Stimulated activated effector memory CD8-positive, alpha-beta T cell treated with anti-CD3 and anti-CD28 coated beads, Interleukin-12 subunit alpha, Interleukin-12 subunit beta, amount 100 ng/mL, for 72 hours (primary cell): Measurements from ENCODE around the gene AKAP7.

ENCODE experiments used
- ATAC-seq: fragments of 150-1000 bp; cut with Tn5 transposase; 2 replicates; pipeline ENCODE4 v1.10.0; 2021
- DNase-seq, 2 donors: peaks; one replicate each; pipeline ENCODE4 v3.0.0; 2021 to 2022; ENCODE audit warnings: low spot score in 2 of 2
- H3K27ac Mint-ChIP-seq: one replicate; pipeline ENCODE4 v1.8.0; 2022; ENCODE audit warnings: mild to moderate bottlenecking, mixed read lengths
- H3K36me3 Mint-ChIP-seq: one replicate; pipeline ENCODE4 v1.8.0; 2022; ENCODE audit warnings: mild to moderate bottlenecking, mixed read lengths
- H3K4me1 Mint-ChIP-seq: one replicate; pipeline ENCODE4 v1.8.0; 2022; ENCODE audit warnings: mixed read lengths
- H3K4me3 Mint-ChIP-seq: one replicate; pipeline ENCODE4 v1.8.0; 2022; ENCODE audit warnings: mild to moderate bottlenecking, mixed read lengths
- H3K9me3 Mint-ChIP-seq: one replicate; pipeline ENCODE4 v1.8.0; 2022; ENCODE audit warnings: mixed read lengths

AKAP7 gene

GRCh38 chr6:131208787-131209186 is 73.5 kb downstream of the AKAP7 start:
- peaks cover 20% of the 10 kb centered on the region for H3K4me1 Mint-ChIP-seq
- ATAC-seq, result peak; percentile 39

GRCh38 chr6:131210469-131210868 is 75.2 kb downstream of the AKAP7 start:
- Mint-ChIP-seq H3K9me3 (no peaks in the 10 kb centered on the region), H3K27ac (no peak overlapping the region), H3K4me3 (no peak overlapping the region), H3K4me1 (peaks cover 19% of the 10 kb centered on the region), H3K36me3 (no peaks in the 10 kb centered on the region)
- DNase-seq, result no peak
- no peak for ATAC-seq

More at GRCh38 chr6:131208787-131209186, 73.5 kb downstream of the AKAP7 start:
- H3K4me3 Mint-ChIP-seq, result no peak overlapping the region
- DNase-seq, result no peak
- no peaks in the 10 kb centered on the region for H3K9me3 Mint-ChIP-seq
- H3K27ac Mint-ChIP-seq, result no peak overlapping the region
- H3K36me3 Mint-ChIP-seq, result no peaks in the 10 kb centered on the region

- Mint-ChIP-seq H3K27ac (no peak overlapping the region), H3K36me3 (no peaks in the 10 kb centered on the region)
Observed at GRCh38 chr6:131212024-131212423, 76.8 kb downstream of the AKAP7 start.

GRCh38 chr6:131212913-131213312 is 77.6 kb downstream of the AKAP7 start:
- DNase-seq, result no peak
- ATAC-seq, result no peak
- Mint-ChIP-seq H3K4me1 (peaks cover 19% of the 10 kb centered on the region), H3K9me3 (no peaks in the 10 kb centered on the region), H3K36me3 (no peaks in the 10 kb centered on the region), H3K4me3 (no peak overlapping the region), H3K27ac (no peak overlapping the region)

More at GRCh38 chr6:131212024-131212423, 76.8 kb downstream of the AKAP7 start:
- DNase-seq (no peak), ATAC-seq (no peak)
- Mint-ChIP-seq H3K9me3 (no peaks in the 10 kb centered on the region), H3K4me3 (no peak overlapping the region), H3K4me1 (peaks cover 19% of the 10 kb centered on the region)

- Mint-ChIP-seq H3K4me1 (peaks cover 19% of the 10 kb centered on the region), H3K36me3 (no peaks in the 10 kb centered on the region), H3K27ac (peak overlapping the region; percentile 54), H3K9me3 (no peaks in the 10 kb centered on the region), H3K4me3 (no peak overlapping the region)
- ATAC-seq (peak; percentile 60), DNase-seq (no peak)
Observed at GRCh38 chr6:131213501-131213990, 78.3 kb downstream of the AKAP7 start.

GRCh38 chr6:131215219-131215618 is 80.0 kb downstream of the AKAP7 start:
- Mint-ChIP-seq H3K27ac (no peak overlapping the region), H3K36me3 (no peaks in the 10 kb centered on the region), H3K4me1 (peaks cover 19% of the 10 kb centered on the region), H3K4me3 (no peak overlapping the region), H3K9me3 (no peaks in the 10 kb centered on the region)
- no peak for ATAC-seq
- no peak for DNase-seq

- Mint-ChIP-seq H3K36me3 (no peaks in the 10 kb centered on the region), H3K27ac (no peak overlapping the region), H3K4me1 (peaks cover 19% of the 10 kb centered on the region), H3K9me3 (no peaks in the 10 kb centered on the region), H3K4me3 (no peak overlapping the region)
- ATAC-seq, result no peak
- no peak for DNase-seq
Observed at GRCh38 chr6:131216246-131216645, 81.0 kb downstream of the AKAP7 start.

GRCh38 chr6:131222773-131223172 is 87.5 kb downstream of the AKAP7 start:
- no peak for ATAC-seq
- Mint-ChIP-seq H3K4me3 (no peak overlapping the region), H3K36me3 (no peaks in the 10 kb centered on the region), H3K27ac (no peak overlapping the region), H3K9me3 (no peaks in the 10 kb centered on the region), H3K4me1 (peaks cover 12% of the 10 kb centered on the region)
- no peak for DNase-seq

GRCh38 chr6:131223416-131223815 is 88.1 kb downstream of the AKAP7 start:
- no peak overlapping the region for H3K27ac Mint-ChIP-seq
- H3K4me3 Mint-ChIP-seq, result no peak overlapping the region
- no peaks in the 10 kb centered on the region for H3K9me3 Mint-ChIP-seq
- DNase-seq, result no peak
- no peaks in the 10 kb centered on the region for H3K36me3 Mint-ChIP-seq
- no peak for ATAC-seq
- H3K4me1 Mint-ChIP-seq, result peaks cover 12% of the 10 kb centered on the region

GRCh38 chr6:131225127-131225526 is 89.9 kb downstream of the AKAP7 start:
- Mint-ChIP-seq H3K4me1 (peaks cover 12% of the 10 kb centered on the region), H3K4me3 (no peak overlapping the region), H3K36me3 (no peaks in the 10 kb centered on the region), H3K9me3 (no peaks in the 10 kb centered on the region), H3K27ac (no peak overlapping the region)
- ATAC-seq (no peak), DNase-seq (no peak)

GRCh38 chr6:131225959-131226358 is 90.7 kb downstream of the AKAP7 start:
- Mint-ChIP-seq H3K4me1 (peaks cover 12% of the 10 kb centered on the region), H3K4me3 (no peak overlapping the region), H3K36me3 (no peaks in the 10 kb centered on the region), H3K27ac (no peak overlapping the region), H3K9me3 (no peaks in the 10 kb centered on the region)
- ATAC-seq, result no peak
- no peak for DNase-seq

- DNase-seq (no peak), ATAC-seq (no peak)
- no peak overlapping the region for H3K4me3 Mint-ChIP-seq
- peaks cover 12% of the 10 kb centered on the region for H3K4me1 Mint-ChIP-seq
- no peaks in the 10 kb centered on the region for H3K36me3 Mint-ChIP-seq
- H3K9me3 Mint-ChIP-seq, result no peaks in the 10 kb centered on the region
- no peak overlapping the region for H3K27ac Mint-ChIP-seq
Observed at GRCh38 chr6:131226459-131227157, 91.3 kb downstream of the AKAP7 start.

- H3K9me3 Mint-ChIP-seq, result no peaks in the 10 kb centered on the region
- H3K27ac Mint-ChIP-seq, result no peak overlapping the region
- H3K4me3 Mint-ChIP-seq, result no peak overlapping the region
- ATAC-seq (no peak), DNase-seq (no peak)
- peaks cover 7% of the 10 kb centered on the region for H3K4me1 Mint-ChIP-seq
- H3K36me3 Mint-ChIP-seq, result no peaks in the 10 kb centered on the region
Observed at GRCh38 chr6:131227158-131227543, 91.9 kb downstream of the AKAP7 start.

GRCh38 chr6:131231103-131231502 is 95.8 kb downstream of the AKAP7 start:
- ATAC-seq (no peak), DNase-seq (no peak)
- H3K4me1 Mint-ChIP-seq, result no peaks in the 10 kb centered on the region
- no peaks in the 10 kb centered on the region for H3K9me3 Mint-ChIP-seq
- no peak overlapping the region for H3K4me3 Mint-ChIP-seq
- H3K27ac Mint-ChIP-seq, result no peak overlapping the region
- H3K36me3 Mint-ChIP-seq, result no peaks in the 10 kb centered on the region

- Mint-ChIP-seq H3K9me3 (no peaks in the 10 kb centered on the region), H3K4me3 (no peak overlapping the region), H3K36me3 (no peaks in the 10 kb centered on the region), H3K4me1 (no peaks in the 10 kb centered on the region), H3K27ac (no peak overlapping the region)
- ATAC-seq (no peak), DNase-seq (no peak)
Observed at GRCh38 chr6:131231891-131232290, 96.6 kb downstream of the AKAP7 start.

GRCh38 chr6:131244942-131245341 is 109.7 kb downstream of the AKAP7 start:
- Mint-ChIP-seq H3K9me3 (peaks cover 4% of the 10 kb centered on the region), H3K4me3 (no peak overlapping the region), H3K27ac (no peak overlapping the region), H3K4me1 (peaks cover 26% of the 10 kb centered on the region), H3K36me3 (no peaks in the 10 kb centered on the region)
- no peak for DNase-seq
- ATAC-seq, result peak; percentile 78
